Vagina (tissue), 2 donors: Measurements from ENCODE around the gene FOXF1. TPM values are rescaled to one million over a fixed set of nuclear protein-coding genes. Genes with fewer than 3 reads are reported as not detected.

Source experiments
- DNase-seq, 2 donors: peaks; one replicate each; pipeline ENCODE4 v3.0.0-alpha.2; 2017; ENCODE audit errors: extremely low spot score in 2 of 2
- H3K27ac ChIP-seq: fragments of 200-600 bp; sonication (generic); one replicate; pipeline ENCODE4 v1.5.1; 2019
- H3K27me3 ChIP-seq: fragments of 200-600 bp; sonication (generic); one replicate; pipeline ENCODE4 v1.5.1; 2019
- H3K36me3 ChIP-seq, 2 donors: fragments of 200-600 bp; sonication (generic); one replicate each; pipeline ENCODE4 v1.5.1; 2017 to 2019
- H3K4me1 ChIP-seq: fragments of 200-600 bp; sonication (generic); one replicate; pipeline ENCODE4 v1.5.1; 2019
- H3K4me3 ChIP-seq, 2 donors: fragments of 200-600 bp; sonication (generic); 1 replicate in 1 of 2; 2 replicates in 1 of 2; pipeline ENCODE4 v1.5.1; 2016 to 2019
- H3K9me3 ChIP-seq: fragments of 200-600 bp; sonication (generic); one replicate; pipeline ENCODE4 v1.5.1; 2019
- POLR2A ChIP-seq, 2 donors: fragments of 450-650 bp; IDR thresholded peaks; one replicate each; pipeline ENCODE4 v1.6.1; 2017; ENCODE audit warnings: antibody characterized with exemption in 2 of 2, mild to moderate bottlenecking in 2 of 2, moderate library complexity in 2 of 2
- POLR2AphosphoS5 ChIP-seq, 2 donors: sonication (generic); formaldehyde crosslinking; IDR thresholded peaks; one replicate each; pipeline ENCODE4 v1.9.0; 2017; ENCODE audit warnings: antibody characterized with exemption in 2 of 2, mild to moderate bottlenecking in 2 of 2, low read depth in 1 of 2; ENCODE audit not compliant: insufficient read depth in 1 of 2
- intact Hi-C: fragments of 100-400 bp; cut with DNase I; formaldehyde crosslinking; loops from one replicate; pipeline ENCODE4 v1.15.1; 2023
- total RNA-seq: library from RNA; depleted of rRNA; stranded (reverse); fragments of >200 nt; gene quantifications from one replicate; pipeline ENCODE4 v1.2.3, GENCODE V29; 2016
- TF ChIP-seq, protein P1 (sequence below), 3 experiments: fragments of 450-650 bp in 2 of 3; fragments of 200-600 bp in 1 of 3; sonication (generic) in 1 of 3; IDR thresholded peaks; one replicate each; pipeline ENCODE4 v1.5.1; 2017 to 2019; ENCODE audit warnings: antibody characterized with exemption in 3 of 3, mild to moderate bottlenecking in 2 of 3, moderate library complexity in 2 of 3

FOXF1 gene
- total RNA-seq, 1 donor from 2014 or later, result 26.0 TPM

DNA sequence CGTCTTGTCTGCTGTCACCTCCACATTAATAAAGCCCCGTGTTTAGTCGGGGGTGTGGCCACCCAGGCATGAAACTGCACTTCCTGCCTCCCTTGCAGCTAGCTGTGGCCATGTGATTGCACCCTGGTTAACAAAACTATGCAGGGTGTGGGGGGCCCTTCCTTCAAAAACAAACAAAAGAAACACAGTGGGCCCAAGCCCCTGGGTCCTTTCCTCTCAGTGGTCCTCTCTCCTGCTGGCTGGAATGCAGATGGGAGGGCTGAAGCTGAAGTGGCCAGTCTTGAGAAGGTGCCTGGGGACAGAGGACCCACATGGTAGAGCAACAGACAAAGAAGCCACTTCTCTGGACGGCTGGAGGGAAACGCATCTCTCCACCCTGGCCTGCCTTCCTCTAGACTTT lies 38.0 kb upstream of the FOXF1 start:
- no peak overlapping the region for H3K4me3 ChIP-seq
- no peaks in the 10 kb centered on the region for H3K4me1 ChIP-seq
- no peaks in the 10 kb centered on the region for H3K36me3 ChIP-seq
- TF ChIP-seq, protein P1, sequence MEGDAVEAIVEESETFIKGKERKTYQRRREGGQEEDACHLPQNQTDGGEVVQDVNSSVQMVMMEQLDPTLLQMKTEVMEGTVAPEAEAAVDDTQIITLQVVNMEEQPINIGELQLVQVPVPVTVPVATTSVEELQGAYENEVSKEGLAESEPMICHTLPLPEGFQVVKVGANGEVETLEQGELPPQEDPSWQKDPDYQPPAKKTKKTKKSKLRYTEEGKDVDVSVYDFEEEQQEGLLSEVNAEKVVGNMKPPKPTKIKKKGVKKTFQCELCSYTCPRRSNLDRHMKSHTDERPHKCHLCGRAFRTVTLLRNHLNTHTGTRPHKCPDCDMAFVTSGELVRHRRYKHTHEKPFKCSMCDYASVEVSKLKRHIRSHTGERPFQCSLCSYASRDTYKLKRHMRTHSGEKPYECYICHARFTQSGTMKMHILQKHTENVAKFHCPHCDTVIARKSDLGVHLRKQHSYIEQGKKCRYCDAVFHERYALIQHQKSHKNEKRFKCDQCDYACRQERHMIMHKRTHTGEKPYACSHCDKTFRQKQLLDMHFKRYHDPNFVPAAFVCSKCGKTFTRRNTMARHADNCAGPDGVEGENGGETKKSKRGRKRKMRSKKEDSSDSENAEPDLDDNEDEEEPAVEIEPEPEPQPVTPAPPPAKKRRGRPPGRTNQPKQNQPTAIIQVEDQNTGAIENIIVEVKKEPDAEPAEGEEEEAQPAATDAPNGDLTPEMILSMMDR (IDR thresholded peaks at IDR 0.05), result no peak
- TF ChIP-seq POLR2AphosphoS5 (IDR thresholded peaks at IDR 0.05; ENCODE audit: insufficient read depth in 1 of 2, low read depth in 1 of 2) (no peak), POLR2A (IDR thresholded peaks at IDR 0.05) (no peak)
- intact Hi-C loops, result loop anchor here (10.0 kb wide), 1 partner anchor 598 kb away; no protein-coding TSS in a partner anchor
- H3K27me3 ChIP-seq, result no peaks in the 10 kb centered on the region
- no peak overlapping the region for H3K27ac ChIP-seq
- no peak for DNase-seq
- no peaks in the 10 kb centered on the region for H3K9me3 ChIP-seq

DNA sequence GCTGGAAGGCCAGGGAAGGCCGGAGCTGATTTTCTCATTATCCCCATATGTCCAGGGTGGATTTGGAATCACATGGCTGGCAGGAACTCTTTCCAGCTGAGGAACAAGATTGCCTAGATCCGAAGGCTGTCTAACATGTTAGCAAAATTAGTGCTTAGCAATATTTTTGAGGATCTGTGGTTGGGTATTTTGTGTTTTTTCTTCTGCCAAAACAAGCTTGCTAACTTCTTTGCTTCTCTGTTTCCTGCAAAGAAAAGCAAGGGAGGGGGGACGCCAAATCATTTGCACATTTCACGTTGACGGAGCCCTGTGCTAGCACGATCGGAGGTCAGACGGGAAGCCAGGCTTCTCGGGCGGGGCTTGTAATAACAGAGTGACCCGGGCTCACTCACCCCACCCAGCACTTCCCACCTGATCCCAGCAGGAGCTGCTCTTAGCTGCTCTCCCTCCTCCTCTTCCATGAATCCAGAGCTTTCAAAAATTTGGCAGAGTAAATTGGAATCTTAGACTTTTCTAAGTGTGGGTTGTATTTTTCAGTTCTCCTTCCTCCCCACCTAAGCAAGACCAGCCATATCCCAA lies 33.3 kb upstream of the FOXF1 start:
- H3K9me3 ChIP-seq, result no peaks in the 10 kb centered on the region
- no peaks in the 10 kb centered on the region for H3K27me3 ChIP-seq
- H3K4me1 ChIP-seq, result no peaks in the 10 kb centered on the region
- TF ChIP-seq, protein P1 (IDR thresholded peaks at IDR 0.05), result no peak
- TF ChIP-seq POLR2AphosphoS5 (IDR thresholded peaks at IDR 0.05; ENCODE audit: insufficient read depth in 1 of 2, low read depth in 1 of 2), result peak in 1 of 2 donors; percentile 34
- peak overlapping the region; percentile 18 for H3K27ac ChIP-seq
- DNase-seq, result no peak
- H3K36me3 ChIP-seq, result no peaks in the 10 kb centered on the region
- no peak overlapping the region for H3K4me3 ChIP-seq
- intact Hi-C loops, result loop anchor here (10.0 kb wide), 1 partner anchor 602 kb away; no protein-coding TSS in a partner anchor

DNA sequence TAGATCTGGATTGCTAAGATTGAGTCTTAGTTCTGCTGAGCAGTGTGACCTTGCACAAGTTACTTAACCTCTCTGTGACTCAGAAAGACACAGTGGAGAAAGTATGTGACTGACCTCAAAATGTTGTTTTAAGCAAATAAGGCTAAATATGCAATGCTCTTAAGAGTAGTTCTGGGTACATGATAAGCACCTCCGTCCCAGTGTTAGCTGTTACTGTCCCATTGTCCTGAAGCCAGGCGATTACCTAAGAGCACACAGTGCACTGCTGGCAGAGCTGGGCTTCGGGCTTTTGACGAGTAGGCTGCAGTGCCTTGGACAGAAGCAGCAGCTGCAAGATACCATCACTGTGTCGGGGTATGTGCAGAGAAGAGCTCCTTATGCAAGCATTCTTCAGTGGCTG lies 32.7 kb upstream of the FOXF1 start:
- Histone ChIP-seq H3K36me3 (no peaks in the 10 kb centered on the region), H3K4me1 (no peaks in the 10 kb centered on the region), H3K27me3 (no peaks in the 10 kb centered on the region), H3K9me3 (no peaks in the 10 kb centered on the region), H3K27ac (peak overlapping the region; percentile 18), H3K4me3 (no peak overlapping the region)
- DNase-seq, result no peak
- no peak for TF ChIP-seq POLR2A (IDR thresholded peaks at IDR 0.05)
- TF ChIP-seq, protein P1 (IDR thresholded peaks at IDR 0.05), result no peak
- TF ChIP-seq POLR2AphosphoS5 (IDR thresholded peaks at IDR 0.05; ENCODE audit: insufficient read depth in 1 of 2, low read depth in 1 of 2), result no peak
- intact Hi-C loops, result loop anchor here (10.0 kb wide), 1 partner anchor 603 kb away; no protein-coding TSS in a partner anchor

DNA sequence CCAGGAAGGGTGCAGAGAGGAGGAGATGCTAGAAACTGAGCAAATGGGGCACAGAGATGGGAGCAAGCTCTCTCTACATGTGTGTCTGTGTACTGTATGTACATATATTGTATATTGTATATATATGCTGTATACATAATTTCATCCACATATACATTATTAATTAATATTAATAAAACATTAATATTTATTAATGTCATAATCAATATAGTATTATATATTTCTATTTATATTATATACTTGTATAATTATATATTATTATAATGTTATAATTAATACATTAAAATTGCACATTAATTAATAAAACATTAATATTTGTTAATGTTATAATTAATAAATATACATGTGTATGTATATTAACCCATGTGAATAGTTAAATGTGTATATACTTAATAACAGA lies 31.5 kb upstream of the FOXF1 start:
- Histone ChIP-seq H3K9me3 (no peaks in the 10 kb centered on the region), H3K27ac (no peak overlapping the region), H3K36me3 (no peaks in the 10 kb centered on the region), H3K4me1 (no peaks in the 10 kb centered on the region), H3K27me3 (no peaks in the 10 kb centered on the region), H3K4me3 (no peak overlapping the region)
- no peak for DNase-seq
- intact Hi-C loops, result loop anchor here (10.0 kb wide), 1 partner anchor 604 kb away; no protein-coding TSS in a partner anchor
- TF ChIP-seq POLR2AphosphoS5 (IDR thresholded peaks at IDR 0.05; ENCODE audit: insufficient read depth in 1 of 2, low read depth in 1 of 2), result no peak
- TF ChIP-seq, protein P1 (IDR thresholded peaks at IDR 0.05), result no peak
- TF ChIP-seq POLR2A (IDR thresholded peaks at IDR 0.05), result no peak

DNA sequence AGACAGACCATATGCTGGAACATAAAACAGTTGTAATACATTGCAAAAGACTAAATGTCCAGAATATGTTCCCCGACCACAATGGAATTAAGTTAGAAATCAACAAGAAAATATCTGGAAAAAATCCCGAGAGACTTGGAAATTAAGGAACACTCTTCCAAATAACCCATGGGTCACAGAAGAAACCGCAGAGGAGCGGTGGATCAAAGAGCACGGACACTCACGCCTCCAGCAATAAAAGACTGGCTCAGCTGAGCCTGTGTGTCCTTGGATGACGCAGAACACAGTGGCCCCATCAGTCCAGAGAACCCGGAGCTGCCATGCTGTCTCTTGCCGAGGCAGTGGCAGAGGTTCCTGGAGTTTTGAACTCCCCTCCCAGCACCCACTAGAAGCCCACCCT lies 30.9 kb upstream of the FOXF1 start:
- H3K27me3 ChIP-seq, result no peaks in the 10 kb centered on the region
- H3K4me1 ChIP-seq, result no peaks in the 10 kb centered on the region
- H3K27ac ChIP-seq, result no peak overlapping the region
- DNase-seq, result no peak
- TF ChIP-seq, protein P1 (IDR thresholded peaks at IDR 0.05), result no peak
- peak in 1 of 2 donors; percentile 25 for TF ChIP-seq POLR2AphosphoS5 (IDR thresholded peaks at IDR 0.05; ENCODE audit: insufficient read depth in 1 of 2, low read depth in 1 of 2)
- no peak for TF ChIP-seq POLR2A (IDR thresholded peaks at IDR 0.05)
- peaks cover 0 to 4% of the 10 kb centered on the region in 2 donors for H3K36me3 ChIP-seq
- no peak overlapping the region for H3K4me3 ChIP-seq
- intact Hi-C loops, result loop anchor here (10.0 kb wide), 1 partner anchor 605 kb away; no protein-coding TSS in a partner anchor
- H3K9me3 ChIP-seq, result no peaks in the 10 kb centered on the region
